ENCODE measurements around the gene ZSCAN2.
A peak's percentile ranks its signal among the peaks of the same experiment; 100 is the strongest.

Gene ZSCAN2

DNA sequence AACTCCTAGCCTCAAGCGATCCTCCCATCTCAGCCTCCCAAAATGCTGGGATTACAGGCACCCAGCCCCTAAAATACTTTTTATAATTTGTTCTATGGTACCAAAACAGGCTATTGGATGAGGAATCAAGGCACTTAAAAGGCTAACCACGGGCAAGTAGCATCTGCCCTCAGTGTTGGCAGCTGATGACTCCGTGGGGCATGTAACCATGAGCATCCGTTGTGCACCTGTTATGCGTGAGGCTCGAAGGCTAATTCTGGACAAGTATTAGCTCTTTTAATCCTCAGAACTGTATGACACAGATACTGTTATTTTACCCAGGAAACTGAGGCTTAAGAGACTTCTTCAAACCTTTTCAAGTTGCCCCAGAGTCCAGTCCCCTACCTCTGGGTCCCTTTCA lies 43.0 kb downstream of the ZSCAN2 start:
- no peak for DNase-seq

DNA sequence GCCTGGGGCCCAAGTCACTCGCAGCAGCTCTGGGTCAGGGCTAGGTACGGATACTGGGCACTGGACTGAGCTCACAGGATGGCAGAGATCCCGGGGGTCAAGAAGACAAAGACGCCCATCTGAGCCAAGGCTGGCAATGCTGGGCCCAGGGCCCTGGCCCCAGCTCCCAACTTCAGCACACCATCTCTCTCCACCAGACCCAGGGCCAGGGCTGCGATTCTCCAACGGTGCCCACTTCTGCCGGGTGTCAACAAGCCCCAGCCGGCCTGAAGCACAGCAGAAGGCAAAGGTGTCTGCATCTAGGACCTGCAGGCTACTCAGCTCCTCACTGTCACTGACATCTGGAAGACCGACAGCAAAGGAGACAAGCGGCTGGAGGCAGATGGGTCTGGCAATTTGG lies 44.7 kb downstream of the ZSCAN2 start:
- no peak for DNase-seq

DNA sequence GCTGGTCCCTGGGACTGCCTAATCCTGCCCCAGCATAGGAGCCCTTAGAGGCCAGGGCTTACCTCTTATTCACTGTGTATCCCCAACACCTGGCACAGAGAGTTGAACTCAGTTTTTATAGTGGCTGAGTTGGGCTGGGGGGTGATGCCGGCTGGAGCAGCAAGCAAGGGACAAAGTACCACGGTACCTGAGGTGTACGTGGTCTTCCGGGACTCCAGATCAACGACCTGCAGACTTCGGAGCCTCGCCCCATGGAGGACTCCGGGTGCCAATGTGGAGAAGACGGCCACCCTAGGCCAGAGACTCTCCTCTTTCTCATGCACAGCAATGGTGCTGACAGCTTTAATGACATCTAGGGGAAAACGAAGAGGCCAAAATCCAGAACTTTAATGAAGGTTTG lies 45.2 kb downstream of the ZSCAN2 start:
- DNase-seq = no peak

DNA sequence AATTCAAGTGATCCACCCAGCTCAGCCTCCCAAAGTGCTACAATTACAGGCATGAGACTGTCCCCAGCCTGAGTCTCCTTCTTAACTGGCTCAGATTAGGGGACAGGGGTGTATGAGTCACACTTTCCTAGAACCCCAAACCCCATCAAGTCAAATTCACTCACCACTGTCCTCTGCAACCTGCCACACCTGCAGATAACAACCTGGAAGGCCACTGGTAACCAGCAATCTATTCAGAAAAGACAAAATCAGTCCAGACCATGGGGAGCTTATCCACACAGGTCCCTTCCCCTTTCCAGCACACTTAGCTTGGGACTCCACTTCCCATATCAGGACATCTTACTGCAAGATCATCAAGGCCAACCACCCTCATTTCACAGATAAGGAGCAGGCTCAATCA lies 46.9 kb downstream of the ZSCAN2 start:
- no peak for DNase-seq

DNA sequence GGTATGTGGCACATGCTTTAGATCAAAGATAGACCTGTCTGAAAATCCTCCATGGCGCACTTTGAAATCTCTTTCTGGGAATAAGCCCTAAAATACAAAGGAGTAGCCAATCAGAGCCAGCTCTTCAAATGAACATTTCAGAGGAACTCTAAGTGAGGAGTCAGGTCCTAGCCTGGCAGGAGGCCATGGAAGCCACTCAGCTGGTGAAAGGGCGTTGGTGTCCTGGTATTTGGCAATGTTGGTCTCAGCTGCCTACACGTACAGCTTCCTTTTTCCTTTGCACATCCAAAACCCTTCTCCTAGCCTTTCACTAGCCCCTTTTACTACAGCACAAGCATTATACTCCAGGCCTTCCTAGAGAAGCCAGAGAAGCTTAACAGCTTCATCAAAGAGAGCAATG lies 47.7 kb downstream of the ZSCAN2 start:
- no peak for DNase-seq

- DNase-seq = no peak
These were observed 48.9 kb downstream of the ZSCAN2 start for GRCh38 chr15:84649706-84650105.

DNA sequence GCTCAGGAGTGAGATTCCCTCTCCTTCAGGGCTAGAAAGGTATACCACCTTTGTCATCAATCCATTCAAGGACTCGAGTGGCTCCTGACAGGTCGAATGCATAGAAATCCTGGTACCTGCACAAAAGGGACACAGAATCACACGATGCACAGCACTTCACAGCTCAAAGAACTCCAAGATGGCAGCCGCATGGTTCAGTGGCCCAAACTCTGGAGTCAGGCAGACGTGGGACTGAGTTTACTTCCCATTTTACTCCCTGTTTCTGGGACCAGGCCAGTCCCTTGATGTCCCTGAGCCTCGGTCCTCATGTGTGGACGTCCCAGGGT lies 52.7 kb downstream of the ZSCAN2 start:
- no peak for DNase-seq

DNA sequence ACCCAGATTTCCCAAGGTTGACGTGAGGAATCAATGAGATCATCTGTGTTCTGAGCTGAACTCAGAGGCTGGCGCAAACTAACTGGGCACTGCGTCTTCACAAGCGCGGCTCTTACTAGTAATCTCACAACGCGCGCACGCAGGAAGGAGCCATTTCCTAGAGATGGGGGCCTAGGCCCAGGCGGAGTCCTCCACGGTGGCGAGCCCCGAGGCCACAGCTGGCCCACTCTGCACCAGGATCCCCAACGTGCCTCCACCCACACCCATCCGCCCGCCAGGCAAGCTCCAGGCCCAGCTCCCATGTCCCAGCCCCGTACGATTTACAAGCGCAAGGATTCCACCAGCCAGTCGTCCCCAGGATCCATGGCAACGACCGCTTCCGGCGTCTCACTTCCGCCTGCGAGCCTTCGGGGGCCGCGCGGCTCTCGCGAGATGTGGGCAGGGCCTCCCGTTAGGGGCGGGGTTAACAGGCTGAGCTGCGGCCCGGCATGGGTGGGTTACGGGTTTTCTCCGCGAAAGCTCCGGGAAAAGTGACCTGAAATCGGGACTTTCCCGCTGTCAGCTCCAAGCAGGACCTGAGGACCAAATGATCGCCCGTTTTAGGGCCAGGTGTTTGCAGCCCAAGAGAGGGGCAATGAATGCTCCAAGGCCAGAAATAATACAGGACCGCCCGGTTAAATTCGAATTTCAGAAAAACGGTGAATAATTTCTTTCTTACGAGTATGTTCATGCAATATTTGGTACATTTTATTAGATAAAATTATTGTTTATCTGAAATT lies 53.3 kb downstream of the ZSCAN2 start, which contains the start of gene WDR73:
Gene WDR73, minus strand, starts transcription at position 374 of the 779 bp plus-strand sequence. Its CDS starts 9 bp downstream, at position 365.
- peak; percentile 92 for DNase-seq

GRCh38 chr15:84654689-84655453 lies 54.1 kb downstream of the ZSCAN2 start:
- DNase-seq = peak; percentile 66

DNA sequence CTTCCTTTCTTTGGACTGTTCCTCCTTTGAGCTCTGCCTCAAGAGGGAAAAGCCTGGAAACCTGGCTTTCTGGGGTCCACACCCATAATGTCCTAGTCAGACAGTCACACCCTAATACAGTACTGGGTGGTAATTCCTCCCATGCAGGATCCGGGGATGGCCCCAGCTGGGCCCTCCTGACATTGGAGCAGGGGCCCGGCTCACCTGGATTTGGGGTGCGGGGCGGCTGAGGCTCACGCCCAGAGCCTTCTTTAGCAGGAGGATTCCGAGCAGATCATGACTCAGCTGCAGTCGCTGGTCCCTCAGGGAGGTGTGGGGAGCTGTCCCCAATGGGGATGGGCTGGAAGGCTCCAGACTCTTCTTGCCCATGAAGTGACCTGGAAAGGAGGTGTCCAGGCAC lies 56.2 kb downstream of the ZSCAN2 start:
- no peak for DNase-seq

DNA sequence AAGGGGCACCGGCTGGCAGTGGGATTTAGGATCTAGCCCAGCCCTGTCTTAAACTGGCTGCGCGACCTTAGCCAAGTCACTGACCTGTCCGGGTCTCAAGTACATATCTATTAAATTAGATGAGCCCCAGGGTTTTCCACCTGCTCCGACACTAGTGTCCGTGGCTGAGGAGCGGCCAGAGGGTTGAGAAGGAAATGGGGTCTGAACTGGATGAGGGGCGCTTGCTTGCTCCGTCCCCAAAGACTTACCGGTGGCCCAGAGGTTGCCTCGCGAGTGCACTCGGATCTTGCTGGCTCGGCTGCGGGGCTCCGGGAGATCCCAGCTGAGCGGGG lies 56.9 kb downstream of the ZSCAN2 start:
- DNase-seq = no peak

- DNase-seq = peak; percentile 63
These were observed 57.4 kb downstream of the ZSCAN2 start, which contains the start of gene NMB for GRCh38 chr15:84658080-84658787. TSS of gene NMB (minus strand) at chr15:84658199. CDS start at chr15:84658152, 47 bp downstream.

DNA sequence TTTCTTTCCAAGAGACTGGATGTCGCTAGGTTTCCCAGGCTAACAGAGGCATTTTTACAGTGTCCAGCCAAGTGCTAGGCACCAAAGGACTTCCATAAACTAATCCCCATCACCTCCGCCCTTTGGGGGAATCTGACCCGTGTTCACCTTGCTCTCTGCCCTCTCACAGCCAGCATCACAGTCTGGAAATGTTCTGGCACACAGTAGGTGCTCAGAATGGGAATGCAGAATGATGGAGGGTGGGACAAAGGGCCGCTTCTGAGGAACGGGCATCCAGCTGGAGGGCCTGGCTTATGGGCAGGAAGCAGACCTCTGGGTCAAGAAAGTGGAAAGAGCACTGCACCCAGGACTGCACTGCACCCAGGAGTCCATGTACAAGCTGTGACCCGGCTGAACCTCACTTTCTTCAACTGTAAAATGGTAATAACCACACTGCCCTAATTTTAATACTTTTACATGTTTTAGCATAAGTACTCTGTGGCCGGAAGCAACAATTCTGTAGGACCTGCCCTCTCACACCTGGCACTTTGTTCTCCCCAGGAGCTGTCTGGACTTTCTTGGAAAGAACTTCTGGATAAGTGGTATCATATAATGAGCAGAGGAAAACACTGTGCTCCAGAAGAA lies 58.1 kb downstream of the ZSCAN2 start:
- no peak for DNase-seq

DNA sequence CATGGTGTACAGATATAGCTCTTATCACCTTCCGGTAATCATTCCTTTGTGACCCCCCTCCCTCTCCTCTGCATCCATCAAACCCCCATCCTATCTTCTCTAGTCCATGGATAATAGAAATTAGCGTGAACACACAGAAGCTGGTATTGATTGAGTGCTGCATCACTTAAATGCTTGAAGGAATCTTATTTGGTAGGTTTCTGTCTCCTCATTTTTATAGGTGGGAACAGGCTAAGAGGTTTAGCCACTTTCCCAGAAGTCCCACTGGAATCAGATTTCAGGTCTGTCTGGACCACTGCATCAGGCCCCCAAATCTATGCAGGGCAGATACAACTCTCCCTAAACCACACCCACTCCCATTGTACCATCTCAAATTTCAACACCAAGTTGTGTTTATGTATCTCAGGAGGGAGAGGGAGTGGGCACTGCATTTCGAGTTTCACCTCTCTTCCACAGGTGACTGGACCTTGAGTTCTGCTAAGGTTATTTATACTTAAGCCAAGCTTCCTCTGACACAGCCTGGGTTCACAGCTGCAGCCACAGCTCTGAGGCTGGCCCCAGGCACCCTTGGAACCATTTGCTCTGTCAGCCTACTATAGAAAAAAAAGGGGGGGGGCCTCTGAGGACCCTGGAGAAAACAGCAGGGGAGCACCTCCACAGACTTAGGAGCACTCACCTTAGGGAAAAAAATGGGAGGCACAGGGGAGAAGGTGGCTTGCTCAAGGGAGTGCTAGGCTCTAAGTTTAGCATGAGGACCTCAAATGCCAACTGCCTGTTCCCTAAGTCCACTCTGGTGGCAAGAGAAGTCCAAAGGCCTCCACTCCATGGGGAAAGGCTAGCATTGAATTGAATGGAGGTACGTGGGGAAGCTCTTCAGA lies 59.3 kb downstream of the ZSCAN2 start:
- DNase-seq = no peak

- no peak for DNase-seq
These were observed 60.2 kb downstream of the ZSCAN2 start for GRCh38 chr15:84661001-84661400.

DNA sequence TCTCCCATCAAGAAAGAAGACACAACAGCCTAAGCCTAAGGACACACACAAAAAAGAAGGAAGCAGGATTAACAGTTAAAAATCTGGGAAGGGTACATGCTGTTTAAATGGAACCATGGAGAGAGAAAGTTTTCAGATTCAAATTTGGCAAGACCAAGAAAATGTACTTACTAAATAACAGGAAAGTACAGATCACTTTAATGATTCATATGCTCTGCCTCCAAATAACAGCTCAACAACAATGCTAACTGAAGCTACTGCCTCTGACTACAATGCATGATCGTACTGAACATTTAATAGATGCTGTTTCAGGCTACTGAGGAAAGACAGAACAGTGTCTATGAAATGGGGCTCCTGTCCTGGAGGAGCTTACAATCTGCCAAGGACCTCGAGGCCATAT lies 65.6 kb downstream of the ZSCAN2 start:
- DNase-seq = no peak

DNA sequence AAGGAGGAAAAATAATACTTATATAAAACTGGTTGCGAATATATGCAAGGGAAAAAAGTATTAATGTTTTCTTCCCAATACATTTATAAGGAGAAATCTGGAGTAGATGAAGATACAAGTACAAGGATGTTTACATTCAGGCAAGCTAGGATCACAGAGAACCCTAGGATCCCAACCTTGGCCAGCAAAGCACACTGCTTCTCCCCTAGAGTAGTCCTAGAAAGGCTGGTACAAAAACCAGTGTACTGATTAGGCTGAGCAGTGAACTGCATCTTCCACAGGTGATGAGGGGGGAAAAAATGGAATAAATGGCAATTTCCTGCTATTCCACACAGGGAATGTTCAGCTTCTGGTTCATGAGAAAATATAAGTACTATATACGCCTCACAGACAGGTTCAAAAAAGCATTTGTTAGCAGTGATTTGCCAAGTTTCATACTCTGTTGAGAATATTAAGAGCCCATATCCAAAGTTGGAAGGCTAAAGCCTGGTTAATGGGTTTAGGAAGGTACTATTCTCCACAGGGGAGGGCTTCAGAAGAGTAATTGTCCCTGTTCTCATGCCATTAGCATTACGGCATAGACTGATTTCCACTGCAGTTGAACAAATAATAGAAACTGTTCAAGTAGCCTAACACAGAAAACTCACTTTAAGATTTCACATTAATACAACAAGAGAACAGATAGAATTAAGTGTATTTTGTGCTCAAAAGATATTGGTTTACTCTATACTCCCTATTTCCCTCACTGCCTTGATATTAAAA lies 67.6 kb downstream of the ZSCAN2 start:
- no peak for DNase-seq

DNA sequence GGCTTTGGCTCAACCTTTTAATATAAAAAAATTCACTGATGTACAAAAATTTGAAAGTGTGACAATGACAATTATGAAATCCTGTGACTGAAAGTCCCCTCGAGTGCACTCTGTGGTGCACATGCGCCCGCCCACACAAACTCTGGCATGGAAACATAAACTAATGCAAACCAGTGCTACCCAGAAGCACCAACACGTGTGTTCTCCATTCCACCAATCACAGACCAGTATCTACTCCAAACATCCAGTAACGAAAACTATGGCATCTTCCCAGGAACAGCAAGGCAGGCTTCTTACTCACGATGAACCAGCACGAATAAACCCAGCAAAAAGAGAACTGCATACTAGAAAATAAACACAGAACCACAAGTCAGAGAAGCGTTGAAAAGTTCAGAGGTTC lies 68.9 kb downstream of the ZSCAN2 start:
- DNase-seq = no peak

- DNase-seq = no peak
These were observed 70.4 kb downstream of the ZSCAN2 start for GRCh38 chr15:84671211-84671610.

Measured in NCI-H774 (cell line).